Measurements from ENCODE around the gene MEGF11.

The MEGF11 gene

GRCh38 chr15:66214246-66214645, 39.3 kb downstream of the MEGF11 start:
- no peak for DNase-seq (ENCODE audit: low read depth)

GRCh38 chr15:66212563-66212921, 41.0 kb downstream of the MEGF11 start:
- no peak overlapping the region for H3K4me3 ChIP-seq (ENCODE audit: low read length)
- TF ChIP-seq CTCF (conservative IDR thresholded peaks at IDR 0.05; ENCODE audit: low read length) = no peak
- DNase-seq (ENCODE audit: low read depth) = no peak

More at GRCh38 chr15:66214246-66214645, 39.3 kb downstream of the MEGF11 start:
- TF ChIP-seq CTCF (conservative IDR thresholded peaks at IDR 0.05; ENCODE audit: low read length) = no peak
- no peak overlapping the region for H3K4me3 ChIP-seq (ENCODE audit: low read length)

GRCh38 chr15:66211670-66212562, 41.6 kb downstream of the MEGF11 start:
- TF ChIP-seq CTCF (conservative IDR thresholded peaks at IDR 0.05; ENCODE audit: low read length) = no peak
- DNase-seq (ENCODE audit: low read depth) = no peak
- no peak overlapping the region for H3K4me3 ChIP-seq (ENCODE audit: low read length)

- no peak for DNase-seq (ENCODE audit: low read depth)
- TF ChIP-seq CTCF (conservative IDR thresholded peaks at IDR 0.05; ENCODE audit: low read length) = no peak
- no peak overlapping the region for H3K4me3 ChIP-seq (ENCODE audit: low read length)
These were observed 42.9 kb downstream of the MEGF11 start for GRCh38 chr15:66210684-66211083.

- no peak for TF ChIP-seq CTCF (conservative IDR thresholded peaks at IDR 0.05; ENCODE audit: low read length)
These were observed 54.8 kb downstream of the MEGF11 start for GRCh38 chr15:66198757-66199156.

GRCh38 chr15:66196602-66197001, 56.9 kb downstream of the MEGF11 start:
- no peak for DNase-seq (ENCODE audit: low read depth)
- no peak for TF ChIP-seq CTCF (conservative IDR thresholded peaks at IDR 0.05; ENCODE audit: low read length)
- no peak overlapping the region for H3K4me3 ChIP-seq (ENCODE audit: low read length)

More at GRCh38 chr15:66198757-66199156, 54.8 kb downstream of the MEGF11 start:
- no peak for DNase-seq (ENCODE audit: low read depth)
- no peak overlapping the region for H3K4me3 ChIP-seq (ENCODE audit: low read length)

- no peak for TF ChIP-seq CTCF (conservative IDR thresholded peaks at IDR 0.05; ENCODE audit: low read length)
- no peak for DNase-seq (ENCODE audit: low read depth)
- no peak overlapping the region for H3K4me3 ChIP-seq (ENCODE audit: low read length)
These were observed 57.8 kb downstream of the MEGF11 start for GRCh38 chr15:66195621-66196230.

All from AG10803 (cell line).